GM18505 (cell line): ENCODE data around the gene NMNAT2.

ENCODE experiments used
- ATAC-seq: cut with Tn5 transposase; IDR thresholded peaks from one replicate; pipeline ENCODE4 v1.9.1; 2021; ENCODE audit not compliant: unreplicated experiment
- POLR2A ChIP-seq: IDR thresholded peaks from 4 replicates; pipeline ENCODE4 v1.6.1; 2011; ENCODE audit warnings: borderline replicate concordance; ENCODE audit not compliant: insufficient read depth, insufficient read length; ENCODE audit errors: extremely low read depth

The NMNAT2 gene

DNA sequence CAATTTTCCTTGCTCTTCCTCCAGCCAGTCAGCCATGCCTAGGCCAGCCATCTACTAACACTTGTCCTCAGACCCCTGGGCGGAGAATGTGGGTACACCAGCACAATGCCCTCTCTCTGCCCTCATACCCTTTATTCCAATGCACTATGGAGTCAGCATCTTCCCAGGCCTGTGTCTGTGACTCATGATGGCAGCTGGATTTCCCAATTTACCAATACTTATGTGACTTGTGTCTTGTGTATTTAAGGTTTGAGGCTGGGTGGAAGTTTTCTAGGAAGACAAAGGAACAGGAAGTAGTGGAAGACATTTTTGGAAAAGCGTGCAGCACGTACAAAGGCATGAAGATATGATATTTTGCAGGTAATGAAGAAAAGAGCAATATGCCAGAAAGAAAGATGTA is 114.3 kb downstream of the NMNAT2 start:
- ATAC-seq, result no peak
- TF ChIP-seq POLR2A, result no peak

DNA sequence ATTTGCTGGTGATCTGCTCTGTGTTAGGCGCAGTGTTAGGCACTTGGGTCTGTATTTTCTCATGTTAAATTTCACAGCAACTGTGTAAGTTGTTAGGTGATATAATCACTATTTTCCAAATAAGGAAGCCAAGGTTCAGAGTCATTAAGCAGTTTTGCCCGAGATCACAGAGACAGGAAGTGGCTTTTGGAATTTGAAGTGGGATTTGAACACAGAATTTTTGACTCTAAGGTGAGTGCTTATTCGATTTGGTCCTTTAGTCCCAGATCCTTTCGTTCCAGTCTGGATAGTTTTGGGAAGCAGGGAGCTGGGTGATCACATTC is 114.9 kb downstream of the NMNAT2 start:
- TF ChIP-seq POLR2A, result no peak
- no peak for ATAC-seq

DNA sequence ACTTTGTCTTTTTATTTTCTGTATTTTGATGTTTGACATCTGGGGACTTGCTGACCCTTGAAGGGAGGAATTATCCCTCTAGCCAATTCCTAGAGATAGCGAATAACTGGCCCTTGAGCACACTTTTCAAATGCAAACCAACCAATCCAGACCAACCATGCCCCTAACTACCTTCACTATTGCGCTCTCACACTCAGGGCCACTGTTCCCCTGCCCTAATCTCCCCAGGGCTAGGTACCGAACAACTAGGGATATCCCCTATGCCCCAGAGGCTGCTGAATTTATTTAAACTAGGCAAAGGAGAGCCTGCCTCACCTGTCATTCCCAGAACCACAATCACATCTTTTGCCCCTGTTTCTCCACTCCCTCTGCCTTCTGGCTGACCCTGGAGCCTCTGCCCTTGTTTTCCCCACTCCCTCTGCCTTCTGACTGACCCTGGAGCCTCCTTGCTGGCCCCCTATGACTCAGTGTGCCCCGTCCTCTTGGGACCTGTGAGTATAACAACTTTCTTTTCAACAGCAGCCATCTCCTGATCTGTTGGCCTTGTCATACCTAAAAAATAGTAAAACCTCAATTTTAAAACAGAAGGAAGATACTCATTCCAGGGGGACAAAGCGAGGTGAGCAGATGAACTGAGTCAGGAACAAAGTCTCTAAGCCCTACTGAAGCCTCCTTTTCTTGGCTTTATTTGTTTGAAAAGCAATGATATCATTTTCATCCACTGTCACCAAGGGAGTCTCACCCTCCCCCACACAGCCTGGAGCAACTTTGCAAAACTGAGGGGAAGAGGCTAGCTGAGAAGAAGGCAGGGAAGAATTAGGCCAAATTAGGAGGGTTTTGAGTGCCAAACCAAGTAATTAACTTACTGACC is 115.5 kb downstream of the NMNAT2 start:
- ATAC-seq, result no peak

DNA sequence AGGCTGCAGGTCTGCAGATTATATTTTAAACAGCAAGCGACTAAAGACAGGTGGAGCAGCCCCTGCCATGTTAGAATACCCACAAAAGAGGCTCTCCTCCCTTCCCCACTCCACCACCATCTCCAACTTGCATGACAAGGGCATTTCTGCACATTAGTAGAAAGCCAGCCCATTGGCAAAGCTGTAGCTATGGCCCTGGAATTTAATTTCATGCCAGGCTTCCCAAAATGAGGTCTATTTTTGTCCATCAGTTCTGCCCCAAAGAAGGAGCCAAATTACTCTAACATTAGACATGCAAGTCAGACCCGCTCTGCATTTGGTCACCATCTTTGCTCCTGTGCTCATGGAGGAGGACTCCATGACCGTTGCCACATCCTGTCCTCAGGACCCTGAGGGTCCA is 116.9 kb downstream of the NMNAT2 start:
- no peak for TF ChIP-seq POLR2A
- ATAC-seq, result no peak

More for the DNA sequence above, 115.5 kb downstream of the NMNAT2 start:
- no peak for TF ChIP-seq POLR2A

DNA sequence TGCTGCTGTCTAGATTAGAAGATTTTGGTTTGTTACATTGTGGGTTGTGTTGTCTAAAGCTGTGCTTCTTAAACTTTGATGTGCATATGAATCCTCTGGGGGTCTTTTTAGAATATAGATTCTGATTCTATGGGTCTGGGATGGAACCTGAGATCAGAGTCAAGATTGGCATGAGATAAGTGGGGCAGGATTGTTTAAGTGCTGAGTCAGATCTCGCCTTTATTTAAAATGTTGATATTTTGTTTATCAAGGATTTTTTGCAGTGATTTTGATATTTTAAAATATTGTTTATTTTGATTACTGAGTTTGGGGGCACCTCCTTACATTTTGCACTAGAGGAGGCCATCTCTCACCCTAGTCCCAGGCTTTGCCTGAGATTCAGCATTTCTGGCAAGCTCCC is 117.4 kb downstream of the NMNAT2 start:
- no peak for TF ChIP-seq POLR2A
- ATAC-seq, result no peak

DNA sequence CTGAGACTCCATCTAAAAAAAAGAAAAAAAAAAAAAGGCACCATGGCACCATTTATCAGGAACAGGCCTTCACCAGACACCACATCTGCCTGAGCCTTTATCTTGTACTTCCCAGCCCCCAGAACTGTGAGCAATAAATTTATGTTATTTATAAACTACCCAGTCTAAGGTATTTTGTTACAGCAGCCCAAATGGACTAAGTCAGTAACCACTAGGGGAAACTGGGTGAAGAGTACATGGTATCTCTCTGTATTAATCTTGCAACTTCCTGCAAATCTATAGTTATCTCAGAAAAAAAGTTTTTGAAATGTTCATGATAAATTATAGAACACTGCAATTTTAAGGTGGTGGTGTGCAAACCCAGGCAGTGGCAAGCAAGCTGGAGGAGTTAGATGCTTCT is 117.8 kb downstream of the NMNAT2 start:
- TF ChIP-seq POLR2A, result no peak
- ATAC-seq, result no peak

DNA sequence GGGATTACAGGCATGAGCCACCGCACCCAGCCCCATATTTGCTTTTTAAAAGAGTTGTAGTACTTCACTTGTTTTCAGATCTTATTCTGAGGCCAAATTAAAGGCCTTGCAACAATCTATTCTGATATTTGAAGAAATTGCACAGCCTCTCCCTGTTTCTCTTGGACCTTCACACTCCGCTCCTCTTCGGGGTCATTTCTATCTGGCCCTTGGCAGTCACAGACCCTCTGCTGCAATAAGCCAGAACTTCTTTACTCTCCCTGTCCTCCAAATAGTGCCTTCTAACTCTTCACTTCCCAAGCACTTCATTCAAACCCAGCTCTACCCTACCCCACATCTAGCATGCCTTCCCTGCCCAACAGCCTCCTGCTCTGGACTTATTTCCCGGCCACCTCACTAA is 121.4 kb downstream of the NMNAT2 start:
- TF ChIP-seq POLR2A, result no peak
- ATAC-seq, result no peak

DNA sequence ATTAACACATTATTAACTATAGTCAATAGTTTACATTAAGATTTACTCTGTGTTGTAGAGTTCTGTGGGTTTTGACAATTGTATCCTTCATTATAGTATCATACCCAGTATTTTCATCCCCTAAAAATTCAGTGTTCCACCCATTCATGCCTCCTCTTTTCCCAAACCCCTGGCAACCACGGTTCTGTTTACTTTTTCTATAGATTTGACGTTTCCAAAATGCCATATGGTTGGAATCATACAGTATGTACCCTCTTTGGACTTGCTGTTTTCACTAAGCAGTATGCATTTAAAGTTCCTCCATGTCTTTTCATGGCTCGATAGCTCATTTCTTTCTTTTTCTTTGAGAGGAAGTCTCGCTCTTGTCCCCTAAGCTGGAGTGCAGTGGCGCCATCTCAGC is 122.7 kb downstream of the NMNAT2 start:
- no peak for TF ChIP-seq POLR2A
- no peak for ATAC-seq

DNA sequence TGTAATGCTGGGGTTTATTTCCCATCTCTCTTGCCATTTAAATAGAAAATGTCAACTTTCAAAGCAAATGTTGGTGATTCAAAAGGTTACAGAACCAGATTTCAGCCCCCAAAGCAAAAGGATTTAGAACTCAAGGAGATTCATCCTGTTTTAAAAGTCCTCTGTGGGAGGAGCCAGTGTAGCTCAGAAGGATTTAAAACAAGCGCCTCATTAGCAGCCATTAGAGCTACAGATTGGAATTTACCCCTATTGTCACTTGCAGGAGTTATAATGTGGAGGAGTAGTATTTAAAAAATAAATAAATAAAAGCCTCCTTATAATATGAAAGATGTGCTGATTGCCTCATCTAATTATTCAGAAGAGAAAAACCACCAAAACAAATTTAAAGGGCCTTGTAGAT is 124.3 kb downstream of the NMNAT2 start:
- no peak for ATAC-seq
- no peak for TF ChIP-seq POLR2A

DNA sequence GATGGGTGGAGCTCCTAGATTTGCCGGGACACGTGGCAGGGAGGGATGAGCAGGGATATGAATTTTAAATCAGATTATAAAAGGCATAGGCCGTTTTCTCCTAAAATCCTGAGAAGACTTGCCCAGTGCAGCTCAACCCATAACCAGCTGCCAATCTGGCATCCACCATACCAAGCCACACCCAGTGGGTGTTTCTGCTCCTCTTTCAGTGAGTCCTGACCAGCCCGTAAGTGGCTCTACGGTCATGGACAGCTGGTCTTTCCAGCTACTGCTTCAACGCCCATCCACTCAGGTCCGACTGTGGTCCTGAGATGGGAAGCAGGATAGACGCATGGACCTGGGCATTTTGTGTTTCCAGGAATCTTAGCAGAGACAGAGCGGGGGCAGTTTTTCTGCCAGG is 124.9 kb downstream of the NMNAT2 start:
- ATAC-seq, result no peak
- no peak for TF ChIP-seq POLR2A

DNA sequence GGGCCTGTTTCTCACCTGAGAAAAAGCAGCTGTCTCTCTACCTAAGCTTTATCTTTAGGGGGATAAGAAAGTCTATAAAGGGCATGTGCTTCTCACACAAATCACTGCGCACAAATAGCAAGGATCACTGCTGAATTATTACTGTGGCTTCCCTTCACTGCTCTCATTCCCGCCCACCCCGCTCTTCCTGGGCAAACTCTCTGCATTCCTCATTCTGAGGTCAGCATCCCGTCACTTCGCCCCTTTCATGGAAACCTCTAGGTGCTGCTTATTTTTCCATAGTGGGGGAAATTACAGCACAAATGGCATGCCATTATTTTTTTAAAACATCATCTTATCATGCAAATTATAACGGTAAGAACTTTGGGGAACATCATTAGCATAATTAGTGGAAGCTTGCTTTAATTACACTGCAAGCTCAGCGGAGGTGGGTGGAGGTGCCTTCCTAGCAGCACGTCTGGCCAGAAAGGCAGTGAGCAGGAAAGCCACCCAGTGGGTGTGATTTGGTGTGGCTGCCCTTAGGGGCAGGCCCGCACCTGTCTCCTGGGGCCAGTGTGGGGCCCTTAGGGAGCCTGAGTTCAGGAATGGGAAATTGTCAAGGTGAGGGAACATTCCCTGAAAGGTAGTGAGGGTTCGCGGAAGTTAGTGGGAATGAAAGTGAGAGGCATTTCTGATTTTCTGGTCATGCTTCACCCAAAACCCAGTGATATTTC is 126.2 kb downstream of the NMNAT2 start:
- no peak for ATAC-seq
- TF ChIP-seq POLR2A, result no peak

DNA sequence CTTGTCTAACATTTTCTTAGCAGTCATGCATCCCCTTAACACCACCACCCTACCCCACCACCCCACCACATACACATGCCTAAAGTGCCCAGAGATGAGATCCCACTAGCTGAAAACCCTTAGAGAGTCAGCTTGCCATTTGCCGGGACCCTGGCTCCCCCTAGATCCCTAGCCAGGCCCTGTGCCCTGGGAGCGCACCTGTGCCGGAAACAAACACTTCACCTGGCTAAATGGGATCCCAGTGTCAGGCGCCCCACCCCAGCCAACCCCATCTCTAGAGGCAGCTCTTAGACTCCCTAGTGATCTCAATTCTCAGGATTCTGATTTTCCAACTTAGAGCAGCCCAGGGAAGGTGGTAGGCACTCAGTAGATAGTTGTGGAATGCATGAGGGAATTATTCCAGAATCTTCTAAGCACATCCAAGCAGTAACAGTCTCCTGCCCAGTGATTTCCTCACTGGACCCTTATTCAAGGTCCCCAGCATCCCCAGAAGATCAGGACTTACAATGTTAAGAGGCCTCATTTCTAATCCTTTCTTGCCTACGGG is 126.9 kb downstream of the NMNAT2 start:
- ATAC-seq, result no peak
- no peak for TF ChIP-seq POLR2A

DNA sequence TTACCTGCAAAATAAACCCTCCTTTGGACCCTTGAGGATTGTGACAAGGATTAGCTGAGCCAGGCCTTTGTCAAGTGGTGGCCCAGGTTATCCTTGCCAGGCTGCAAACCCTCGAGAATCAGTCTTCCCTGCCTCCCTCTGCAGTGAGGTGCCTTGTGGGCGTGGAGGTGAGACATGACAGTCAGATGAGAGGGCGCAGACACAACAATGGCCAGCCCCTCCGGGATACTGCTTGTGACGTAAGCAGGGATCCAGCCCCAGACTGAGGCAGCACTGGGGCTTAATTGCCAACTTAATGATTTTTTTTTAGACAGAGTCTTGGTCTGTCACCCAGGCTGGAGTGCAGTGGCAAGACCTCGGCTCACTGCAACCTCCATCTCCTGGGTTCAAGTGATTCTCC is 127.6 kb downstream of the NMNAT2 start:
- TF ChIP-seq POLR2A, result no peak
- ATAC-seq, result no peak

DNA sequence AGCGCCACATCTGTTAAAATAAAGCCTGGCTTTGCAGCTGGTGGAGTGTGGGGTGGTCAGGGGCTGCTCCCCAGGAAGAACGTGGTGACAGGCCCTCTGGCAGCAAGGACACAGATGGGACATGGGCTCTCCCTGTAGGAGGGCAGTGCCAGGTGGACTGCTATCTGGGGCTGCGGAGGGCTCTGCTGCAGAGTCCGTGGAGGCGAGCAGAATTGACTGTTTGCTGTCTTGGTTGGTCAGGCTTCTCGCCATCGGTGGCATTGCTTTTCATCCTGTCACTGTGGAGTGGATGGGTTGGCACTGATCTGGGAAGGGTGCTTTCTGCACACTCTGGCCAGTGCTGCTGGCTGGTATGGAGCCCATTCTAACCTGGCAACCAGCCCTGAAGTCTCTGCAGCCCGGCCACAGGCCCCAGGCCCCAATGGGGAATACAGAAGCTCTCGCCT is 129.1 kb downstream of the NMNAT2 start:
- no peak for TF ChIP-seq POLR2A
- no peak for ATAC-seq
